Spinal cord (tissue), 10 donors: ENCODE results near the gene RPS6KA1. TPM values are rescaled to one million over a fixed set of nuclear protein-coding genes. Genes with fewer than 3 reads are reported as not detected.
"Not testable (repeated sequence)": the region's sequence is repeated elsewhere in the genome, so short reads cannot be mapped to it uniquely, and the experiment has no call there.

ENCODE experiments used
- DNase-seq, 6 donors: peaks; one replicate each; pipeline versions ENCODE4 v3.0.0 to v3.0.0-alpha.2; 2013 to 2015; ENCODE audit warnings: low spot score in 6 of 6, low read depth in 4 of 6
- H3K27ac ChIP-seq: one replicate; pipeline ENCODE4 v1.5.1; 2013; ENCODE audit warnings: low read depth, low read length, control low read depth
- H3K27me3 ChIP-seq: one replicate; pipeline ENCODE4 v1.6.1; 2013; ENCODE audit warnings: low read length; ENCODE audit not compliant: control insufficient read depth, insufficient read depth
- H3K36me3 ChIP-seq: one replicate; pipeline ENCODE4 v1.6.1; 2013; ENCODE audit warnings: low read length; ENCODE audit not compliant: control insufficient read depth, insufficient read depth
- H3K4me1 ChIP-seq: one replicate; pipeline ENCODE4 v1.6.1; 2013; ENCODE audit warnings: low read length; ENCODE audit not compliant: control insufficient read depth, insufficient read depth
- H3K4me3 ChIP-seq: one replicate; pipeline ENCODE4 v1.5.1; 2013; ENCODE audit warnings: low read depth, low read length, control low read depth
- H3K9me3 ChIP-seq: one replicate; pipeline ENCODE4 v1.6.1; 2013; ENCODE audit warnings: low read length; ENCODE audit not compliant: control insufficient read depth, insufficient read depth
- WGBS: methylation state at CpG from one replicate; pipeline ENCODE4 v1.1.5; 2013; ENCODE audit warnings: missing lambda C conversion rate; ENCODE audit not compliant: insufficient coverage; 5-methylcytosine and 5-hydroxymethylcytosine counted together
- polyA plus RNA-seq, 2 donors: library from polyadenylated mRNA; unstranded; fragments of 120-200 nt; gene quantifications; one replicate each; pipeline ENCODE4 v1.2.1, GENCODE V29; 2013; ENCODE audit not compliant: insufficient read length in 2 of 2
- total RNA-seq, 2 donors: library from RNA; depleted of rRNA in 1 of 2; stranded (reverse); fragments of 120-200 nt in 1 of 2; fragments of >200 nt in 1 of 2; gene quantifications; one replicate each; pipeline versions ENCODE4 v1.2.3 to v1.2.4, GENCODE V29; 2013 to 2014
- donor health status: healthy.

Gene RPS6KA1
- total and polyA plus RNA-seq, 4 donors = 11.8 to 16.4 (median 13.5) TPM

DNA sequence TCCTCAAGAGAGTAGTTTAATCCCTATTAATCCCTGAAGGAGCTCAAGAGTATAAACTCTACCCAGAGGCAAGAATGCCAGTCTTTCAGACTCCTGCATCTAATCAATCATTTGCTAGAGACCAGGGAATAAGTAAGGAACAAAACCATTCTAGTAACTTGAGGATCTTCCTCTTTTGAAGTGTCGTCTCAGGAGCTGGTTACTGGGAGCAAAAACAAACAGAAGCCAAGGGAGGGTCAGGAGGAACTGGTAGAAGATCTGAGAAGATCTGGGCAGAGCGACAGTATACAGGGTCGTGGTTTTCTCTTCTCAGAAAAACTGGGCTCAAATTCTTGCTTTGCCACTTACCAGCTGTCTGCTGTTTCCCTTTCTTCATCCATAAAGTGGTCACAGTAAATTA is 69.3 kb downstream of the RPS6KA1 start:
- H3K9me3 ChIP-seq = no peaks in the 10 kb centered on the region
- 46% methylated on average over 3 of the region's 3 CpGs for WGBS
- H3K36me3 ChIP-seq = no peaks in the 10 kb centered on the region
- DNase-seq = no peak
- no peak overlapping the region for H3K27ac ChIP-seq
- H3K4me1 ChIP-seq = no peaks in the 10 kb centered on the region
- no peaks in the 10 kb centered on the region for H3K27me3 ChIP-seq
- H3K4me3 ChIP-seq = no peak overlapping the region

DNA sequence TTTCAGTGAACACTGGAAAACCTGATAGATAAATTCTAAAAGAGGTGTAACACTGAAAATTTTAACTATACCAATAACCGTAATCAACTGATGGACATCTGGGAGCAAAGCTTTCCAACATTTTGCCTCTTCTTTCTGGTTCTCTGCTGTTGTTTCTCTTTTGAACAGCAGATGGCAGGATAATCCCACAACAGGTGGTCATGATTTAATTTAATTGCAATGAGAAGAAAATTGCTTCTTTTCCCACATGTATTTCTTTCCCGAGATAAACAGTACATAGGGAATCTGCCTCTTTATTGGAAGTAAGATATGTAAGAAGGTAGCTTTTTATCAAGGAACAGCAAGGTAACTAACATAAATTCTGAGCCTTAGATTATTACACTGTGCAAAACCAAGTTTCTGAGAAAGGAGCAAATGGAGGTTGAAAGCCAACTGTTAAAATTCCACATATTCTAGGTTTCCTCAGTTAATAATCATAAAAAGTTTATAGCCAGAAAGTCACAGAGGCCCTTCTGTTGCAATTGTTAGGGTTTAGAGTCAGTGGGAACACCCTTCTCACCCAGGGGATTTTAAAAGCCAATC is 72.9 kb downstream of the RPS6KA1 start:
- no peaks in the 10 kb centered on the region for H3K9me3 ChIP-seq
- WGBS = no CpG with 5 or more reads among the region's 2 CpGs
- no peak overlapping the region for H3K27ac ChIP-seq
- H3K36me3 ChIP-seq = no peaks in the 10 kb centered on the region
- peak; percentile 58 to 95 (median 72) for DNase-seq
- H3K4me1 ChIP-seq = no peaks in the 10 kb centered on the region
- H3K4me3 ChIP-seq = no peak overlapping the region
- H3K27me3 ChIP-seq = no peaks in the 10 kb centered on the region

DNA sequence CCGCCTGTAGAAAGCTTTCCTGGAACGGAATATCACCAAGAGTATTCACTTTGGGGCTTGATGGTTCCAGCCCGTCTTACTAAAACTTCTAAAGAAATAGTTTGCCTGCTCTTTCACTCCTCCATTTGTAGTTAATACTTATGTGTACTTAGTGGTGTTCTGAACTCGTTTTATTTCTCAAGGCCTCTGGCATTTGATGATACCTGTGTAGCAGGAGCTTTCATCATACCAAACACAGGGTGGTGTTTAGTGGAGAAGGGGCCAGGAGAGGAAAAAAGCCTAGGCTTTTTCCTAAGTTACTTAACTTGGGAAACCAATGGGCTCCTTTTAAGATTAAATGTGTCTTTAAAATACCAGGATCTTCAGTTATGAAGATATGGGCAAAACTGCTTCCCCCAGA is 74.3 kb downstream of the RPS6KA1 start:
- H3K36me3 ChIP-seq = no peaks in the 10 kb centered on the region
- H3K9me3 ChIP-seq = no peaks in the 10 kb centered on the region
- no peak overlapping the region for H3K27ac ChIP-seq
- no peaks in the 10 kb centered on the region for H3K4me1 ChIP-seq
- H3K4me3 ChIP-seq = no peak overlapping the region
- no CpG with 5 or more reads among the region's 4 CpGs for WGBS
- H3K27me3 ChIP-seq = no peaks in the 10 kb centered on the region
- no peak for DNase-seq

DNA sequence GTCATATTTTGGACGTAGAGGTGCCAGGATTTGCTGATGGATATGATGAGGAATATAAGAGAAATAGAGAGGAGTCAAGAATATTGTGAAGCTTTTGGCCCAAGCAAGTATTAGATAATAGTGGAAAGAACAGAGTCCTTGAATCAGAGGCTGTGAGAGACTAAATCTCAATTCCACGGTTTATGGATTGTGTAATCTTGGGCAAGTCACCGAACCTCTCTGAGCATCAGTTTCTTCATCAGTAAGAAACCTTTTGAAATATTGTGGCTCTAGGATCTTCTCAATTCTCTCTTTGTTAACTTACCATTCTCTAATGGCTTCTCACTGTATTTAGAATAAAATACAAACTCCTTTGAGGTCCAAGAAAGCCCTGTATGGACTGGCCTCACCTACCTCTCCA is 77.6 kb downstream of the RPS6KA1 start:
- H3K4me3 ChIP-seq = no peak overlapping the region
- H3K4me1 ChIP-seq = no peaks in the 10 kb centered on the region
- no peak overlapping the region for H3K27ac ChIP-seq
- 95% methylated on average over 1 of the region's 3 CpGs for WGBS
- H3K36me3 ChIP-seq = no peaks in the 10 kb centered on the region
- H3K9me3 ChIP-seq = no peaks in the 10 kb centered on the region
- no peaks in the 10 kb centered on the region for H3K27me3 ChIP-seq
- no peak for DNase-seq

DNA sequence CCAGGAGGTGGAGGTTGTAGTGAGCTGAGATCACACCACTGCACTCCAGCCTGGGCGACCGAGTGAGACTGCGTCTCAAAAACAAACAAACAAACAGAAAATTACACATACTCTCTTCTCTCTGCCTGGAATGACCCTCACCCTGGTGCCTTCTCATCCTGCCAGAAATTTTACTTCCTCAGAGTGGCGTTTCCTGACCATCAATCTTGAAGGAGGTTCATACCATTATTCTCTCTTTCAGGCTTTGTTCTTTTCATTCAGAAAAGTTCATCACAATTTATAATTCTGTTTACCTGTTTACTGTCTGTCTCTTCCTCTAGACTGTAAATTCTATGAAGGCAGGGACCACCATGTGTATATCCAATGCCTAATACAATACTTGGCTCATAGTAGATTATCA is 79.3 kb downstream of the RPS6KA1 start:
- no peaks in the 10 kb centered on the region for H3K4me1 ChIP-seq
- no peak for DNase-seq
- no peaks in the 10 kb centered on the region for H3K9me3 ChIP-seq
- no peaks in the 10 kb centered on the region for H3K36me3 ChIP-seq
- WGBS = 64% methylated on average over 4 of the region's 4 CpGs
- no peak overlapping the region for H3K4me3 ChIP-seq
- no peak overlapping the region for H3K27ac ChIP-seq
- H3K27me3 ChIP-seq = no peaks in the 10 kb centered on the region

DNA sequence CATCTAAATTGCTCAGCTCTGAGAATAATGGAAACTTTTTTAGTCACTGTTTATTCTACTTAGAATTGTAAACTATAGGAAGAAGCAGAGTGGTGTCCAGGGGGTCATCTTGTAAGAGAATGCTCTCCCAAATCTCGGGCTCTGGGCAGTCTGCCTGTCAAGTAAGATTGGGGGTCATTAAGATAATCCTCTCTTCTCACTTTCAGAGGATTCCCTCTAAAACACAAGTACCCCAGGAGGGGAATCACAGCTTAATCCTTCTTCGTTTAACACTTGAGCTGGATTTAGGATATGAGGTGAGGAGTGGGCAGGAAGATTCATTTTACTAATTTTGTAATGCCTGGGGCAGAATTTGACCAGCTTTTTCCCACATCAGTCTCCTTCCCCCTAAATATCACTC is 81.2 kb downstream of the RPS6KA1 start:
- no peak for DNase-seq
- H3K27ac ChIP-seq = no peak overlapping the region
- no peaks in the 10 kb centered on the region for H3K9me3 ChIP-seq
- H3K36me3 ChIP-seq = no peaks in the 10 kb centered on the region
- H3K4me1 ChIP-seq = no peaks in the 10 kb centered on the region
- H3K27me3 ChIP-seq = no peaks in the 10 kb centered on the region
- WGBS = no CpG with 5 or more reads among the region's 2 CpGs
- H3K4me3 ChIP-seq = no peak overlapping the region

DNA sequence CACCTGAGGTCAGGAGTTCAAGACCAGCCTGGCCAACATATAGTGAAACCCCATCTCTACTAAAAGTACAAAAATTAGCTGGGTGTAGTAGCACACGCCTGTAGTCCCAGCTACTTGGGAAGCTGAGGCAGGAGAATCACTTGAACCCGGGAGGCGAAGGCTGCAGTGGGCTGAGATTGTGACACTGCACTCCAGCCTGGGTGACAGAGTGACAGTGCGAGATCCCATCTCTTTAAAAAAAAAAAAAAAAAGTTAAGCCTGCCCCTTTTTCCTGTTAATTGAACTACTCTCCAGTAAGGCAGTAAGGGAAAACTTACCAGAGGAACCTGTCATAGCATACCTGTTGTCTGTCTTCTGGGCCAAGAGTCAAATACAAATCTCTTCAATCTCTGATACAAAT is 83.1 kb downstream of the RPS6KA1 start:
- not testable (repeated sequence) for H3K9me3 ChIP-seq, H3K27me3 ChIP-seq, H3K27ac ChIP-seq, H3K36me3 ChIP-seq, DNase-seq, H3K4me3 ChIP-seq, H3K4me1 ChIP-seq
- 100% methylated on average over 2 of the region's 4 CpGs for WGBS

GRCh38 chr1:26614655-26615411 is 85.3 kb downstream of the RPS6KA1 start:
- DNase-seq = no peak
- H3K4me1 ChIP-seq = peaks cover 6% of the 10 kb centered on the region
- no peaks in the 10 kb centered on the region for H3K9me3 ChIP-seq
- H3K36me3 ChIP-seq = no peaks in the 10 kb centered on the region
- H3K4me3 ChIP-seq = no peak overlapping the region
- no CpG with 5 or more reads among the region's 1 CpG for WGBS
- no peaks in the 10 kb centered on the region for H3K27me3 ChIP-seq
- H3K27ac ChIP-seq = no peak overlapping the region

- H3K9me3 ChIP-seq = no peaks in the 10 kb centered on the region
- peaks cover 13% of the 10 kb centered on the region for H3K4me1 ChIP-seq
- DNase-seq = no peak
- no peak overlapping the region for H3K4me3 ChIP-seq
- no peaks in the 10 kb centered on the region for H3K27me3 ChIP-seq
- WGBS = no CpG with 5 or more reads among the region's 2 CpGs
- H3K36me3 ChIP-seq = no peaks in the 10 kb centered on the region
- H3K27ac ChIP-seq = no peak overlapping the region
These were observed 87.3 kb downstream of the RPS6KA1 start for GRCh38 chr1:26616881-26617280.

GRCh38 chr1:26618561-26618960 is 89.0 kb downstream of the RPS6KA1 start:
- Histone ChIP-seq H3K27ac (peak overlapping the region; percentile 15), H3K27me3 (no peaks in the 10 kb centered on the region), H3K36me3 (no peaks in the 10 kb centered on the region), H3K9me3 (no peaks in the 10 kb centered on the region), H3K4me1 (peaks cover 15% of the 10 kb centered on the region), H3K4me3 (no peak overlapping the region)
- no peak for DNase-seq
- WGBS = 18% methylated on average over 2 of the region's 3 CpGs
